ENCODE measurements around the gene AOPEP.

AOPEP gene

DNA sequence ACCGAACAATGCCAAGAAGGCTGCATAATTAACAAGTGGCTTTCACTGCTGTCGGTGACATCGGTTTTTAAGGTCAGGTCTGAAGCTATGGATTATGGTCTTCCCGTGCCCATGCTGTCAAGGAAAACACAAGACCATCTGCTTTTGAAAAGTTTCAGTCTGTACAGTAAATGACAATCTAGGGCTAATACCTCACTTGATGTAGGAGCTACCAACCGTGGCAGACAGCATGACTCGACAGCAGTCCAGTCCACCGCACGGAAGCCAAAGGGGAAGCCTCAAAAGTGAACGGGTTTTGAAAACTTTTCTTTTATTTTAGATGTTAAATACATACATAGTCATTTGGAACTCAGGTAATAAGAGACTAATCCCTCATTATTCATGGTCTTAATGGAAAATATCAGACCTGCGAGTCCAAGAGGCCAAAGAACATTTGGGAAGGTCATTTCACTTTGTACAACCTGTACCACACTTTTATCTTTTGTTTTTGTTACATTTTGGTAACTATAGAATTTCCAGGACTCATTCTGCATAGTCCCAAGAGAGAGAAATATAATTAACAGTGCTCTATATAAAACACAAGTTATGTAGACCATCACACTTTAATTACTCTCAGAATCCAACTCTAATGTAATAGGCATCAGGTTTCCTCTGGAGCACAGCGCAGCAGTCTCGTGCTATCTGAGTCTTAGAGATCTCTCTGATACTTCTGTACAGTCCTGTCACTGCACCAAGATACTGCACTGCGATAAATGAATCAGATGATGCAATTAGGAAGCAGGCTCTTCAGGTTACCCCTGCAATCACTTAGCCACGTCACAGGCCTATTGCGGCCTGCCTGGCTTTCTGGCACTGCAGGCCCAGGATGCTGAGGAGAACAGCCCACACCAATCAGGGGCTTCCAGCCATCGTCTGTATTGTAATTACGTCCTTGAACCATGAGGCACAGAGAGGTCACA lies 406.1 kb downstream of the AOPEP start:
- no peak for DNase-seq (ENCODE audit: low read depth, low spot score)

DNA sequence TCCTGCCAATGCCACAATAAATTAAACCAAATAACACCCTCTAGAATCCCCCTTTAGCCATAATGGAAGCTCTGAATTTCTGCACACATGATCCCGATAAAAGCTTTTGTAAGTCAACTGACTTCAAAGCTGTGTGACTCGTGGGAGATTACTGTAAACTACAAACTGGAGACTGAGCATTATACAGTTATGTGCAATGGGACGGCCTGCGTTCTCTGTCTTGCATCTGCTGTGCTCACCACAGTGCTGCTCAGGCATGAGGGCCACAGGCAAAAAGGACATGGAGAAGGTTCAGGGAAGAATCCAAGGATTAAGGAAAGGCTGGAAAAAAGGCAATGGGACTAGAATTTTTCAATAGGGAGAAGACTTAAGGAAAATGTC lies 406.8 kb downstream of the AOPEP start:
- DNase-seq (ENCODE audit: low read depth, low spot score): no peak

DNA sequence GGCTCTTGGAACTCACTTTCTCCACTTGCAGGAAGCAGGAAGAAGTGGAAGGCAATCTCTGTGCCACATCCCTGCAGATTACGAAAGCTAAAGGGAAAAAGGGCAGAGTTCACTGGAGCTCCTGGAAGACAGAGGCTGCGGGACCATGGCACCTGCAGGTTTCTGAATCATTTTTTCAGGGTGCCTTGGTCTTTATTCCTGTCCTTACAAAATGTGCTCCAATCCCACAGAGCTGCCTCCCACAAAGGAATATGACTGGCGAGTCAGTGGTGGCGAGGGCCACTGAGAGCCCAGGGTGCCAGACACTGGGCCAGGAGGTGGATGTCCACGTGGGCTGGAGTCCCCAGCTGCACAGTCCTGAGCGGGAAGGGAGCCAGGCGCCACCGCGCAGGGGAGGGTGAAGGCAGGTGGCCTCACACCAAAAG lies 408.0 kb downstream of the AOPEP start:
- no peak for DNase-seq (ENCODE audit: low read depth, low spot score)

DNA sequence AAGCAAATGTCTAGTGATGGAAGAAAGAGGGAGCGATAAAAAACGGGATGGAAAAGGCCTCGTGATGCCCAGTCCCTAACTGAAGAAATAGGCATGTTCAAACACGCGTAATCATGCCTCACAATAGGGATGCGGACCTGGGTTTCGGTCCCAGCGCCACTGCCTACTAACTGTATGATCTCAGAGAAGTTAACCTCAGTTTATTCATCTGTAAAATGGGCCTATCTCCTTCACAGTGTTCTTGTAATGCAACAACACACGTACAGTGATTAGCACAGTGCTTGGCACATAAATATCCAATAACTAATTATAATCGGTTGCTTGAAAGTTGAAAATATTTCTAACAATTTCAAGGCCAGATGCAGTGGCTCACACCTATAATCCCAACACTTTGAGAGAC lies 409.3 kb downstream of the AOPEP start:
- DNase-seq (ENCODE audit: low read depth, low spot score): no peak

Data from smooth muscle cell of the brain vasculature (primary cell).